Measurements from ENCODE around the gene CDH19. TPM values are rescaled to one million over a fixed set of nuclear protein-coding genes. Genes with fewer than 3 reads are reported as not detected.
A peak's percentile ranks its signal among the peaks of the same experiment; 100 is the strongest.

CDH19 gene
- total and polyA plus RNA-seq, 2 donors from 2014 or later: 0.37 to 0.94 TPM

DNA sequence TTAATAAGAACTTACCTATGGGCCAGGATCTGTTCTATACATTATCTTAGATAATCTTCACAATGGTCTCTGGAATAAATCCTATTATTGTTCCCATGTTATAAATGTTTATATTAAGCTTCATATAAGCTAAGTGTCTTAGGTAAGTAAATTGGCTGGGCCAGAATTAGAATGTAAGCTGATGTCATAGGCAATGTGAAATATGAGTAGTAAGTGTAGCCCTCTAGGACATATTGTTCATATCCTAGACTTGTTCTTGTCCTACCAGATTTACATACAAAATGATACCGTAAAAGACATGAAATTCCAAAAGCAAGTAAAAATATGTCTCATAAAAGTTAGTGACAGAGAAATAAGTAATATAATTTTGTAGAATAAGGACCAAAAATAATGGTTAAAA lies 89.9 kb downstream of the CDH19 start:
- no peaks in the 10 kb centered on the region for H3K36me3 ChIP-seq (ENCODE audit: control insufficient read depth in 2 of 3, insufficient read depth in 3 of 3, low read length in 3 of 3)
- FAIRE-seq (peak; percentile 19), DNase-seq (no peak)
- TF ChIP-seq, protein P1, sequence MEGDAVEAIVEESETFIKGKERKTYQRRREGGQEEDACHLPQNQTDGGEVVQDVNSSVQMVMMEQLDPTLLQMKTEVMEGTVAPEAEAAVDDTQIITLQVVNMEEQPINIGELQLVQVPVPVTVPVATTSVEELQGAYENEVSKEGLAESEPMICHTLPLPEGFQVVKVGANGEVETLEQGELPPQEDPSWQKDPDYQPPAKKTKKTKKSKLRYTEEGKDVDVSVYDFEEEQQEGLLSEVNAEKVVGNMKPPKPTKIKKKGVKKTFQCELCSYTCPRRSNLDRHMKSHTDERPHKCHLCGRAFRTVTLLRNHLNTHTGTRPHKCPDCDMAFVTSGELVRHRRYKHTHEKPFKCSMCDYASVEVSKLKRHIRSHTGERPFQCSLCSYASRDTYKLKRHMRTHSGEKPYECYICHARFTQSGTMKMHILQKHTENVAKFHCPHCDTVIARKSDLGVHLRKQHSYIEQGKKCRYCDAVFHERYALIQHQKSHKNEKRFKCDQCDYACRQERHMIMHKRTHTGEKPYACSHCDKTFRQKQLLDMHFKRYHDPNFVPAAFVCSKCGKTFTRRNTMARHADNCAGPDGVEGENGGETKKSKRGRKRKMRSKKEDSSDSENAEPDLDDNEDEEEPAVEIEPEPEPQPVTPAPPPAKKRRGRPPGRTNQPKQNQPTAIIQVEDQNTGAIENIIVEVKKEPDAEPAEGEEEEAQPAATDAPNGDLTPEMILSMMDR (IDR thresholded peaks at IDR 0.05; ENCODE audit: borderline replicate concordance, extremely low read depth, insufficient read depth): no peak
- no peaks in the 10 kb centered on the region for H3K4me1 ChIP-seq (ENCODE audit: control insufficient read depth in 2 of 3, insufficient read depth in 2 of 3, low read depth in 1 of 3, low read length in 3 of 3)
- H3K27ac ChIP-seq (ENCODE audit: low read depth in 2 of 2, low read length in 2 of 2): no peak overlapping the region
- no peaks in the 10 kb centered on the region for H3K9me3 ChIP-seq (ENCODE audit: control insufficient read depth in 2 of 3, insufficient read depth in 1 of 3, low read length in 3 of 3)
- intact Hi-C loops (cut with DNase I): no loop called here
- H3K4me3 ChIP-seq (ENCODE audit: low read length in 3 of 3): no peak overlapping the region
- no peaks in the 10 kb centered on the region for H3K27me3 ChIP-seq (ENCODE audit: control insufficient read depth, insufficient read depth, low read length)
- H3K9ac ChIP-seq (ENCODE audit: low read length in 3 of 3): no peak overlapping the region

DNA sequence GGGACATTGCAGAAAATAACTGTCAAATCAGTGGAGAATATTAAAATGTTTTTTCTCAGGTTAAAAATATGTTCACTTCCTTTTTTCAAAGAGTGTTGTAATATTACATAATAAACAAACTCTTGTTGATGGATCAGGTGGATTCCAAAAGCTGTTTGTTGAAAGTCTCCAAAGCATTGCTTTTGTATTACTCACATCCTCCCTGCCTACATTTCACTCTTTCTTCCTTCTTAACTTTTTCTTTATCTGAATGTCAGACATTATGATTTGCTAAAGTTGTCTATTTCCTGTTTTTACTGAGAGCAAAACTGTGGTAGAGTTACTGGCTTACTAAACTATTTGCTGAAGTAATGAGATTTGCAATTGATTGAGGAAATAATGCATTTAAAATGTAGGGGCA lies 92.1 kb downstream of the CDH19 start:
- FAIRE-seq: no peak

DNA sequence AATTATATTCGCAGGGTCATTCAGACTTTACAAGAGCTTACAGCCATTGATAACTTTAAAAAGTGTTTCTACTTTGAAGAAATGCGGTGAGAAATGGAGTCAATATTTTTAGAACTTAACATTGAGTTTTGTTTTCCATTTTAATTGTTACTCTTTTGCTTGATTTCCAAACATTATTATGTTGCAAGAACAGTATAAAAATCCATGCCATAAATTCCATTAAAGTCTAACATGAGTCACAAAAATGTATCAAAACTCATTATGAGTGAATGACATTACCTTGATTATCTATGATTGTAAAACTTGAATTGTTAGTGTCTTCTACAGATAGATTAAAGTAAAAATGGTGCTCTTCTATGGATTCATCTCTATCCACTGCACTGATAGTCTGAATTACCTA lies 92.6 kb downstream of the CDH19 start:
- no peak overlapping the region for H3K4me3 ChIP-seq (ENCODE audit: low read length in 3 of 3)
- TF ChIP-seq, protein P1 (IDR thresholded peaks at IDR 0.05; ENCODE audit: borderline replicate concordance, extremely low read depth, insufficient read depth): no peak
- H3K36me3 ChIP-seq (ENCODE audit: control insufficient read depth in 2 of 3, insufficient read depth in 3 of 3, low read length in 3 of 3): no peaks in the 10 kb centered on the region
- no peak overlapping the region for H3K9ac ChIP-seq (ENCODE audit: low read length in 3 of 3)
- FAIRE-seq (no peak), DNase-seq (no peak)
- intact Hi-C loops (cut with DNase I): no loop called here
- H3K27ac ChIP-seq (ENCODE audit: low read depth in 2 of 2, low read length in 2 of 2): no peak overlapping the region
- H3K27me3 ChIP-seq (ENCODE audit: control insufficient read depth, insufficient read depth, low read length): no peaks in the 10 kb centered on the region
- H3K9me3 ChIP-seq (ENCODE audit: control insufficient read depth in 2 of 3, insufficient read depth in 1 of 3, low read length in 3 of 3): no peaks in the 10 kb centered on the region
- no peaks in the 10 kb centered on the region for H3K4me1 ChIP-seq (ENCODE audit: control insufficient read depth in 2 of 3, insufficient read depth in 2 of 3, low read depth in 1 of 3, low read length in 3 of 3)

More for the DNA sequence above, 92.1 kb downstream of the CDH19 start:
- no peaks in the 10 kb centered on the region for H3K27me3 ChIP-seq (ENCODE audit: control insufficient read depth, insufficient read depth, low read length)
- no peak overlapping the region for H3K4me3 ChIP-seq (ENCODE audit: low read length in 3 of 3)
- no peaks in the 10 kb centered on the region for H3K9me3 ChIP-seq (ENCODE audit: control insufficient read depth in 2 of 3, insufficient read depth in 1 of 3, low read length in 3 of 3)
- intact Hi-C loops (cut with DNase I): no loop called here
- H3K9ac ChIP-seq (ENCODE audit: low read length in 3 of 3): no peak overlapping the region
- H3K4me1 ChIP-seq (ENCODE audit: control insufficient read depth in 2 of 3, insufficient read depth in 2 of 3, low read depth in 1 of 3, low read length in 3 of 3): no peaks in the 10 kb centered on the region
- no peaks in the 10 kb centered on the region for H3K36me3 ChIP-seq (ENCODE audit: control insufficient read depth in 2 of 3, insufficient read depth in 3 of 3, low read length in 3 of 3)
- H3K27ac ChIP-seq (ENCODE audit: low read depth in 2 of 2, low read length in 2 of 2): no peak overlapping the region
- no peak for DNase-seq
- TF ChIP-seq, protein P1 (IDR thresholded peaks at IDR 0.05; ENCODE audit: borderline replicate concordance, extremely low read depth, insufficient read depth): no peak
